HFF-Myc (cell line): ENCODE measurements around the gene SNX25.
"Not testable (repeated sequence)": the region's sequence is repeated elsewhere in the genome, so short reads cannot be mapped to it uniquely, and the experiment has no call there.

Experiments used
- DNase-seq: peaks from one replicate; pipeline ENCODE4 v3.0.0-alpha.2; 2011; ENCODE audit warnings: low read depth; ENCODE audit errors: extremely low read depth
- H3K4me3 ChIP-seq: replicated peaks from 2 replicates; pipeline ENCODE4 v1.5.1; 2011; ENCODE audit warnings: low read depth, mild to moderate bottlenecking, control low read depth, low read length
- CTCF ChIP-seq: IDR thresholded peaks from 2 replicates; pipeline ENCODE4 v1.5.1; 2012; ENCODE audit warnings: mild to moderate bottlenecking, low read depth, low read length, control low read depth; ENCODE audit errors: missing control alignments

The SNX25 gene

GRCh38 chr4:185232370-185232769 lies 23.0 kb downstream of the SNX25 start:
- DNase-seq = no peak
- no peak overlapping the region for H3K4me3 ChIP-seq
- no peak for TF ChIP-seq CTCF

- TF ChIP-seq CTCF = no peak
- DNase-seq = no peak
- no peak overlapping the region for H3K4me3 ChIP-seq
These were observed 25.9 kb downstream of the SNX25 start for GRCh38 chr4:185235119-185235842.

GRCh38 chr4:185235843-185236503 lies 26.6 kb downstream of the SNX25 start:
- TF ChIP-seq CTCF = no peak
- H3K4me3 ChIP-seq = no peak overlapping the region
- no peak for DNase-seq

- DNase-seq = no peak
- no peak overlapping the region for H3K4me3 ChIP-seq
- TF ChIP-seq CTCF = no peak
These were observed 27.8 kb downstream of the SNX25 start for GRCh38 chr4:185237175-185237574.

GRCh38 chr4:185238215-185238681 lies 28.9 kb downstream of the SNX25 start:
- DNase-seq = no peak
- TF ChIP-seq CTCF = no peak
- H3K4me3 ChIP-seq = no peak overlapping the region

- TF ChIP-seq CTCF = no peak
- no peak for DNase-seq
- H3K4me3 ChIP-seq = no peak overlapping the region
These were observed 29.4 kb downstream of the SNX25 start for GRCh38 chr4:185238750-185239149.

- not testable (repeated sequence) for DNase-seq
These were observed 31.1 kb downstream of the SNX25 start for GRCh38 chr4:185240486-185240885.

More at GRCh38 chr4:185240486-185240885, 31.1 kb downstream of the SNX25 start:
- H3K4me3 ChIP-seq = not testable (repeated sequence)
